K562 (cell line): ENCODE results near the gene NKX1-2. TPM values are rescaled to one million over a fixed set of nuclear protein-coding genes. Genes with fewer than 3 reads are reported as not detected.

Source experiments
- CTCF ChIP-seq, 3 experiments: IDR thresholded peaks in 2 of 3; conservative IDR thresholded peaks in 1 of 3; 2 replicates each; pipeline ENCODE4 v1.5.1; 2011 to 2012; ENCODE audit warnings: low read length in 3 of 3, mild to moderate bottlenecking in 3 of 3, control low read depth in 2 of 3, improper control_type of control experiment in 1 of 3, inconsistent platforms in 1 of 3, low read depth in 1 of 3, mixed read lengths in 1 of 3, moderate library complexity in 1 of 3; ENCODE audit not compliant: insufficient read depth in 2 of 3
- ELF2 ChIP-seq: fragments of 250-450 bp; sonication (Bioruptor Pico); IDR thresholded peaks from 2 replicates; pipeline ENCODE4 v1.5.0; 2021; ENCODE audit warnings: mild to moderate bottlenecking
- ESRRA ChIP-seq: fragments of 450-650 bp; IDR thresholded peaks from 2 replicates; pipeline ENCODE4 v1.6.1; 2014; ENCODE audit warnings: low read depth, mild to moderate bottlenecking, moderate library complexity, borderline replicate concordance
- ETS1 ChIP-seq: conservative IDR thresholded peaks from 2 replicates; pipeline ENCODE4 v1.6.1; 2011; ENCODE audit warnings: low read depth, mild to moderate bottlenecking, low read length; ENCODE audit not compliant: control insufficient read depth
- FOXM1 ChIP-seq, 2 experiments: fragments of 450-650 bp in 1 of 2; sonication (generic) in 1 of 2; formaldehyde crosslinking in 1 of 2; IDR thresholded peaks; 2 replicates each; pipeline versions ENCODE4 v1.6.1 to v1.9.0; 2017 to 2022; ENCODE audit warnings: low read depth in 2 of 2, mild to moderate bottlenecking in 2 of 2, missing genetic modification reagents in 1 of 2, moderate library complexity in 1 of 2
- GABPA ChIP-seq: fragments of 200-800 bp; sonication (Bioruptor generic); conservative IDR thresholded peaks from 2 replicates; pipeline ENCODE4 v1.6.1; 2016; ENCODE audit warnings: low read depth, missing genetic modification characterization, missing compliant biosample characterization
- KLF6 ChIP-seq: fragments of 250-450 bp; sonication (Bioruptor Pico); IDR thresholded peaks from 2 replicates; pipeline ENCODE4 v1.4.0; 2020; ENCODE audit warnings: mild to moderate bottlenecking, moderate library complexity, borderline replicate concordance
- MEIS2 ChIP-seq: fragments of 450-650 bp; IDR thresholded peaks from 2 replicates; pipeline ENCODE4 v1.6.1; 2014; ENCODE audit warnings: mild to moderate bottlenecking; ENCODE audit not compliant: partially characterized antibody
- MTA1 ChIP-seq: fragments of 450-650 bp; IDR thresholded peaks from 2 replicates; pipeline ENCODE4 v1.6.1; 2017; ENCODE audit warnings: borderline replicate concordance
- NR2C1 ChIP-seq, 2 experiments: fragments of 450-650 bp; IDR thresholded peaks; 2 replicates each; pipeline ENCODE4 v1.6.1; 2017; ENCODE audit warnings: mild to moderate bottlenecking in 2 of 2, antibody characterized with exemption in 1 of 2, inconsistent platforms in 1 of 2, missing compliant biosample characterization in 1 of 2, missing genetic modification characterization in 1 of 2
- NR2C2 ChIP-seq, 2 experiments: fragments of 200-800 bp in 1 of 2; sonication (Bioruptor generic) in 1 of 2; sonication (generic) in 1 of 2; formaldehyde crosslinking in 1 of 2; IDR thresholded peaks; 2 replicates each; pipeline versions ENCODE4 v1.6.1 to v1.8.0; 2016 to 2022; ENCODE audit warnings: mild to moderate bottlenecking in 1 of 2, missing compliant biosample characterization in 1 of 2, missing genetic modification characterization in 1 of 2, missing genetic modification reagents in 1 of 2
- PHTF2 ChIP-seq: fragments of 250-450 bp; sonication (Bioruptor Pico); IDR thresholded peaks from 2 replicates; pipeline ENCODE4 v1.5.0; 2021; ENCODE audit warnings: mild to moderate bottlenecking
- POLR2A ChIP-seq: fragments of 450-650 bp; conservative IDR thresholded peaks from 2 replicates; pipeline ENCODE4 v1.6.1; 2016
- RBBP5 ChIP-seq: fragments of 200-600 bp; sonication (generic); IDR thresholded peaks from 2 replicates; pipeline ENCODE4 v1.6.1; 2012; ENCODE audit warnings: borderline replicate concordance, mild to moderate bottlenecking, low read length, control low read depth, inconsistent platforms; ENCODE audit not compliant: insufficient read depth, poor library complexity, severe bottlenecking
- TARDBP ChIP-seq: fragments of 450-650 bp; IDR thresholded peaks from 2 replicates; pipeline ENCODE4 v1.6.1; 2016
- YY1 ChIP-seq, 3 experiments: IDR thresholded peaks; 2 replicates each; pipeline ENCODE4 v1.6.1; 2011; ENCODE audit warnings: low read length in 2 of 3, mild to moderate bottlenecking in 2 of 3, moderate library complexity in 2 of 3, borderline replicate concordance in 1 of 3, control low read depth in 1 of 3, low read depth in 1 of 3; ENCODE audit not compliant: insufficient read depth in 3 of 3, insufficient replicate concordance in 2 of 3, control insufficient read depth in 1 of 3, insufficient read length in 1 of 3; ENCODE audit errors: extremely low read depth in 1 of 3
- ZBTB7A ChIP-seq: IDR thresholded peaks from 2 replicates; pipeline ENCODE4 v1.6.1; 2011; ENCODE audit warnings: low read depth, mild to moderate bottlenecking, low read length, moderate library complexity, borderline replicate concordance; ENCODE audit not compliant: control insufficient read depth
- ZKSCAN1 ChIP-seq: fragments of 150-350 bp; IDR thresholded peaks from 2 replicates; pipeline ENCODE4 v1.6.1; 2016; ENCODE audit warnings: low read depth, low read length
- ZNF134 ChIP-seq: fragments of 250-450 bp; sonication (Bioruptor Pico); conservative IDR thresholded peaks from 2 replicates; pipeline ENCODE4 v1.4.0; 2020
- ZNF639 ChIP-seq, 2 experiments: fragments of 200-800 bp in 1 of 2; sonication (Bioruptor generic) in 1 of 2; sonication (generic) in 1 of 2; formaldehyde crosslinking in 1 of 2; IDR thresholded peaks in 1 of 2; conservative IDR thresholded peaks in 1 of 2; 2 replicates each; pipeline versions ENCODE4 v1.5.0 to v1.6.1; 2016 to 2020; ENCODE audit warnings: missing compliant biosample characterization in 1 of 2, missing genetic modification characterization in 1 of 2, missing genetic modification reagents in 1 of 2
- polyA plus RNA-seq, 8 experiments: library from polyadenylated mRNA; depleted of rRNA in 4 of 8; stranded (reverse) in 5 of 8; unstranded in 3 of 8; fragments of >200 nt; fragmentation: Nextera tagmentation in 2 of 8; fragmentation: Illumina TruSeq in 1 of 8; extraction: Ambion mirVana in 2 of 8; extraction: Trizol in 1 of 8; gene quantifications; 2 replicates each; pipeline versions ENCODE4 v1.2.1 to v1.2.3, GENCODE V29; 2011 to 2014; ENCODE audit warnings: inconsistent platforms in 1 of 8, missing spikeins in 1 of 8
- total RNA-seq, 7 experiments: library from RNA; depleted of rRNA in 6 of 7; stranded (reverse); fragments of >200 nt in 6 of 7; fragmentation: Illumina TruSeq in 2 of 7; extraction: Trizol in 2 of 7; gene quantifications; 2 replicates each; pipeline versions ENCODE4 v1.2.1 to v1.2.3, GENCODE V29; 2011 to 2021; ENCODE audit warnings: low replicate concordance in 1 of 7

The NKX1-2 gene
- total and polyA plus RNA-seq, 9 of the 15 experiments (the other 6 are each of a cell fraction or from before 2014, with no cell fraction given): not detected

- TF ChIP-seq RBBP5: peak; percentile 68
- TF ChIP-seq ZBTB7A: peak; percentile 53; the same call in 1 of the 2 replicates
- TF ChIP-seq YY1 (IDR thresholded peaks at IDR 0.05; ENCODE audit: borderline replicate concordance in 1 of 3, control insufficient read depth in 1 of 3, extremely low read depth in 1 of 3, insufficient read depth in 3 of 3, insufficient read length in 1 of 3, insufficient replicate concordance in 2 of 3, low read depth in 1 of 3, low read length in 2 of 3): peak; percentile 43 to 87 (median 80)
- TF ChIP-seq ETS1: peak; percentile 91
- TF ChIP-seq MTA1: 0 out of 2 replicates have a peak, but pooled peaks have one; percentile 46
- 0 out of 4 replicates have a peak, but pooled peaks of 1 of the 2 experiments have one; percentile 36 for TF ChIP-seq ZNF639 (CRISPR knock-in tag; conservative IDR thresholded peaks at IDR 0.05 in 1 of 2, IDR thresholded peaks at IDR 0.05 in 1 of 2)
- TF ChIP-seq FOXM1 (IDR thresholded peaks at IDR 0.05; ENCODE audit: low read depth): no peak
- TF ChIP-seq FOXM1 (CRISPR knock-in tag; IDR thresholded peaks at IDR 0.05; ENCODE audit: low read depth): no peak
- no peak for TF ChIP-seq NR2C1 (IDR thresholded peaks at IDR 0.05)
- peak; percentile 53; the same call in 1 of the 2 replicates for TF ChIP-seq NR2C1 (tag; IDR thresholded peaks at IDR 0.05)
- TF ChIP-seq PHTF2 (CRISPR knock-in tag): no peak
- 0 out of 2 replicates have a peak, but pooled peaks have one; percentile 37 for TF ChIP-seq ESRRA
- TF ChIP-seq ZKSCAN1: 0 out of 2 replicates have a peak, but pooled peaks have one; percentile 48
- peak; percentile 57 for TF ChIP-seq MEIS2
- 0 out of 2 replicates have a peak, but pooled peaks have one; percentile 23 for TF ChIP-seq GABPA (tag)
- TF ChIP-seq KLF6 (CRISPR knock-in tag): no peak
- peak in 2 of 3 experiments; percentile 3 to 8; a peak in 1 of 6 replicates for TF ChIP-seq CTCF (IDR thresholded peaks at IDR 0.05 in 2 of 3, conservative IDR thresholded peaks at IDR 0.05 in 1 of 3; ENCODE audit: insufficient read depth in 2 of 3, low read depth in 1 of 3, low read length in 3 of 3)
- no peak for TF ChIP-seq NR2C2 (CRISPR knock-in tag; IDR thresholded peaks at IDR 0.05)
- TF ChIP-seq NR2C2 (tag; IDR thresholded peaks at IDR 0.05): peak; percentile 72
- no peak for TF ChIP-seq ZNF134 (CRISPR knock-in tag)
- TF ChIP-seq ELF2 (CRISPR knock-in tag): peak; percentile 77; the same call in 1 of the 2 replicates
- TF ChIP-seq POLR2A: peak; percentile 63; the same call in 1 of the 2 replicates
- TF ChIP-seq TARDBP: peak; percentile 32; the same call in 1 of the 2 replicates
Observed at GRCh38 chr10:124461642-124462347, 12.0 kb upstream of the NKX1-2 start, which contains the start of gene LHPP (continued).
